ENCODE measurements around the gene ISG20.

ISG20 gene

DNA sequence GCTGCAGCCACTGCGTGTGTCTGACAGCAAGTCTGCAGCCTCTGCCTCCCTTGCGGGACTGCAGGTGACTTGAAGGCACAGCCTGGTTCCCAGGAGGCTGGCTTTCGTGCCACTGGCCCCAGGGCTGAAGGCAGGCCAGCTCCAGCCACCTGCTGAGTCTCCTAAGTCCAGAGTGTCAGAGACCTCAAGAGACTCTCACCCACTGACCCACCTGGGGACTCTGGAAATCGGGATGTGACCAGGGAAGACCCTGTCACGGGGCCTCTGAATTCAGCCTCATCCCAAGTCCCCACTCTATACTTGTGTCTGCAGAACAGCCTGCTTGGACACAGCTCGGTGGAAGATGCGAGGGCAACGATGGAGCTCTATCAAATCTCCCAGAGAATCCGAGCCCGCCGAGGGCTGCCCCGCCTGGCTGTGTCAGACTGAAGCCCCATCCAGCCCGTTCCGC, 16.3 kb downstream of the ISG20 start:
- TF ChIP-seq, protein P1, sequence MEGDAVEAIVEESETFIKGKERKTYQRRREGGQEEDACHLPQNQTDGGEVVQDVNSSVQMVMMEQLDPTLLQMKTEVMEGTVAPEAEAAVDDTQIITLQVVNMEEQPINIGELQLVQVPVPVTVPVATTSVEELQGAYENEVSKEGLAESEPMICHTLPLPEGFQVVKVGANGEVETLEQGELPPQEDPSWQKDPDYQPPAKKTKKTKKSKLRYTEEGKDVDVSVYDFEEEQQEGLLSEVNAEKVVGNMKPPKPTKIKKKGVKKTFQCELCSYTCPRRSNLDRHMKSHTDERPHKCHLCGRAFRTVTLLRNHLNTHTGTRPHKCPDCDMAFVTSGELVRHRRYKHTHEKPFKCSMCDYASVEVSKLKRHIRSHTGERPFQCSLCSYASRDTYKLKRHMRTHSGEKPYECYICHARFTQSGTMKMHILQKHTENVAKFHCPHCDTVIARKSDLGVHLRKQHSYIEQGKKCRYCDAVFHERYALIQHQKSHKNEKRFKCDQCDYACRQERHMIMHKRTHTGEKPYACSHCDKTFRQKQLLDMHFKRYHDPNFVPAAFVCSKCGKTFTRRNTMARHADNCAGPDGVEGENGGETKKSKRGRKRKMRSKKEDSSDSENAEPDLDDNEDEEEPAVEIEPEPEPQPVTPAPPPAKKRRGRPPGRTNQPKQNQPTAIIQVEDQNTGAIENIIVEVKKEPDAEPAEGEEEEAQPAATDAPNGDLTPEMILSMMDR (IDR thresholded peaks at IDR 0.05; ENCODE audit: control insufficient read depth, insufficient read depth, low read depth, low read length, missing control alignments), result no peak
- no peak overlapping the region for H3K4me3 ChIP-seq (ENCODE audit: control insufficient read depth, low read depth, low read length)
- no peak for DNase-seq (ENCODE audit: low read depth)

GRCh38 chr15:88655800-88656488, 17.1 kb downstream of the ISG20 start:
- TF ChIP-seq, protein P1 (IDR thresholded peaks at IDR 0.05; ENCODE audit: control insufficient read depth, insufficient read depth, low read depth, low read length, missing control alignments), result no peak
- no peak overlapping the region for H3K4me3 ChIP-seq (ENCODE audit: control insufficient read depth, low read depth, low read length)
- no peak for DNase-seq (ENCODE audit: low read depth)

DNA sequence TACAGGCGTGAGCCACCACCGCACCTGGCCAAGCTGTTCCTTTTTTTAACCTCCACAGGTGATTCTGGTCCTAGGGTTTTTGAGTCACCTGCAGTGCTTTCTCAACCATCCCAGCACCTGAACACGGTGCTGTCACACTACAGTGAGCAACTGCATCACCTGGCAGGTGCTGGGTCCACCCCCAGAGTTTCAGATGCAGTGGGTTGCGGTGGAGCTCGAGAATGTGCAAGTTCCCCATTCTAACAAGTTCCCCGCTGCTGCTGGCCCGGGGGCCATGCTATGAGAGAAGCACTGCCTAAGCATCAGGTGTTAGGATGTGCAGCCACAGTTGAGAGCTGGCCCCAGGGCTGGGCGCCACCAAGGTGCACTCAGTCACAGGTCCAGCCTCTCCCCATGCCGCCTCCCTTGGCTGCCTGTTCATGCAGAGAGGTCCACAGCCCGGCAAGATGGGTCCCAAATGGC, 18.0 kb downstream of the ISG20 start:
- no peak for DNase-seq (ENCODE audit: low read depth)
- TF ChIP-seq, protein P1 (IDR thresholded peaks at IDR 0.05; ENCODE audit: control insufficient read depth, insufficient read depth, low read depth, low read length, missing control alignments), result no peak
- H3K4me3 ChIP-seq (ENCODE audit: control insufficient read depth, low read depth, low read length), result no peak overlapping the region

- DNase-seq (ENCODE audit: low read depth), result no peak
- no peak overlapping the region for H3K4me3 ChIP-seq (ENCODE audit: control insufficient read depth, low read depth, low read length)
- TF ChIP-seq, protein P1 (IDR thresholded peaks at IDR 0.05; ENCODE audit: control insufficient read depth, insufficient read depth, low read depth, low read length, missing control alignments), result peak; percentile 95
These were observed 18.7 kb downstream of the ISG20 start for GRCh38 chr15:88657326-88658069.

DNA sequence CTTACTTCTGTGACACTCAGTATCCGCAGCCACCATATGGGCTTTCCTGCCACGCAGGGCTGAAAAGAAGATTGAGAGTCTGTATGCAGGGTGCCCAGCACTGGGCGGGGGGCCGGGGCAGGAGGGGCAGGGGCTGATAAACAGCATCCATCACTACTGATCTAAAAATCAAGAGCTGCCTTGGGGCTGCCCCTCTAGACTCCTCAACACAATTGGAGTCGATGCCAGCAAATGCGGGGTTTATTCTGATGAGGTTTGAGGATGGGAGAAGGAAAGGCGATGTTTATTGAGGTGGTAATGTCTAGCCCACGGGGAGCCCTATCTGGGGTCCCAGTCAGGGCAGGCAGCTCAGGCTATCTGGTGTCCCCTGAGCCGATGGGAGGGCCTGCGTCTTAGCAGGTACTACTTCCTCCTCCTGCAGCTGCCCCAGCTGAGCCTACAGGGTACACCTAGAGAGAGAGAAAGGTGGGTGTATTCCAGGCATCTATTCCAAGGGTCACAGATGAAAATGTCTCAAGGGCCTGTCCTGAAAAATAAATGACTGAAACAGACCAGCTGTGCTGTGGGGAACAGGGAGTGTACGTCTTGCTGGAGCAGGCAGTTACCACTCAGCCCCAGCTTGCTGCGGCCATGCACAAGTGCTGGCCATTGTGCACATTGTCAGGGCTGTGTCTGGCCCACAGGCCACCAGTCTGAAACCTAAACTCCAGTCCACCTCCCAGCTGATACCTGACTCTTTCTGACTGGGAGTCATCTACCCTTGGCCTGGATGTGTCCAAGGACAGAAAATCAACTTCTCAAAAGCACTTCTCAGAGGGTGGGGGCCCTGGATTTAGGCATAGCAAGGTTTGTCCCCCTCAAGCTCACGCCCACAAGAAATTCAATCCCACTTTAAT, 19.5 kb downstream of the ISG20 start:
- TF ChIP-seq, protein P1 (IDR thresholded peaks at IDR 0.05; ENCODE audit: control insufficient read depth, insufficient read depth, low read depth, low read length, missing control alignments), result no peak
- DNase-seq (ENCODE audit: low read depth), result no peak
- H3K4me3 ChIP-seq (ENCODE audit: control insufficient read depth, low read depth, low read length), result no peak overlapping the region
